Activated CD4-positive, CD25-positive, alpha-beta regulatory T cell (primary cell): ENCODE data around the gene ZNF497.

Experiments used
- DNase-seq, 4 experiments: peaks; one replicate each; lab custom pipeline; 2025; lab: John Stamatoyannopoulos, UW

Gene ZNF497

DNA sequence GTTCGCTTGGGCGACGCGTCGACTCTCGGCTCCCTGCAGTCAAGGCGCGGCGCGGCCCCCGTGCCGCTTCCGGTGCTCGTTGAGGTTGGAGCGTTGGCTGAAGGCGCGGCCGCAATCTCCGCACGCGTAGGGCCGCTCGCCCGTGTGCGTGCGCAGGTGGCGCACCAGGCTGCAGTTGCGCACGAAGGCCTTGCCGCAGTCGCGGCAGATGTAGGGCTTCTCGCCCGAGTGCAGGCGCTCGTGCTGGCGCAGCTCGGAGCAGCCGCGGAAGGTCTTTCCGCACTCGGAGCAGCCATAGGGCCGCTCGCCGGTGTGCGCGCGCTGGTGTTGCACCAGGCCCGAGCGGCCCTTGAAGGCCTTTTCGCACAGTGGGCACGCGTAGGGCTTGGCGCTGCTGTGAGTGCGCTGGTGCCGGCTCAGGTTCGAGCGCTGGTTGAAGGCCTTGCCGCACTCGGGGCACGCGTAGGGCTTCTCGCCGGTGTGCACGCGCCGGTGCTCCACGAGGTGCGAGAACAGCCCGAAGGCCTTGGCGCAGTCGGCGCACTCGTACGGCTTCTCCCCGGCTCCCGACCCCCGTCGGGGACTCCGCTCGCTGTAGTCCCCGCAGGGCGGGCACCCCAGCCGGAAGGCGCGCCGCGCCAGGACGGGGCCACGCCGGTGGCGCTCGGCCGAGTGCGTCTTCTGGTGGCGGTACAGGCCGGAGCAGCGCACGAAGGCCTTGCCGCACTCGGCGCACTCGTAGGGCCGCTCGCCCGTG is 5.3 kb upstream of the ZNF497 start:
- no peak for DNase-seq

DNA sequence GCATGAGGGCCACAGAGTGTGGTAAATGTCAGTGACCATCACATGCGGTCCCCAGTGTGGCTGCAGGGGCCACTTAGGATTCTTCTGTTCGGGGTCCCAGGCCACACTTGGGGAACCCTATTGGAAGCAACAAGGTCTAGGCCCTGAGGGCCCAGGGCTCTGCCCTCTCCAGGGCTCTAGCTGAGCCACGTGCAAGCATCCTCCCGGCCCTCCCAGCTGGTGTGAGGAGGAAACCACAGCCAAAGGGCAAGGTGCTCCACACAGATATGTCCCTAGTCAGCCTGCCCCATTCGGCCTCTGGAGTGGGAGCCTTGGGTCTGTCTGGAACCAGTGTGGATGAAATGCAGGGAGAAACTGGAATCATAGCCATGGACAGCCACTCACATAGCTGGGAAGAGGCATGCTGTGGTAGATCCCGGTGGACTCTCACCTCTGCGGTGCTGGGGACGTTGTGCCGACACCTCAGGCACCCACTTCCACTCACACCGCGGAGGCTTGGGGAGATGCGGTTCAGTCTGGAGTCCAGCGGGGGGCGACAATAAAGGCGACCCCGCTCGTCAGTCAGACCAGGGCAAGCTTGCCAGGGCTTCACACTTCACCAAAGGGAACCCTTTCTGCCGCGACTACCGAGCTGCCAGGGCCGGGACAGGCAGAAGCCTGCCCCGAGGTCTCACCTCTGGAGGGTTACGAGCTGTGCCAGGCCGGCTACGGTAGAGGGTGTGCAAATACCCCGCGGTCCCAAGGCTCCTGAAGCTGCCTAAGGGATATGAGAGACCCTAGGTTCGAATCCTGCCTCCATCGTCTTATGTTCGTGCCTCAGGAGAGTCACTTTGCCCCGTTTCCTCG is 4.3 kb upstream of the ZNF497 start:
- DNase-seq: no peak

DNA sequence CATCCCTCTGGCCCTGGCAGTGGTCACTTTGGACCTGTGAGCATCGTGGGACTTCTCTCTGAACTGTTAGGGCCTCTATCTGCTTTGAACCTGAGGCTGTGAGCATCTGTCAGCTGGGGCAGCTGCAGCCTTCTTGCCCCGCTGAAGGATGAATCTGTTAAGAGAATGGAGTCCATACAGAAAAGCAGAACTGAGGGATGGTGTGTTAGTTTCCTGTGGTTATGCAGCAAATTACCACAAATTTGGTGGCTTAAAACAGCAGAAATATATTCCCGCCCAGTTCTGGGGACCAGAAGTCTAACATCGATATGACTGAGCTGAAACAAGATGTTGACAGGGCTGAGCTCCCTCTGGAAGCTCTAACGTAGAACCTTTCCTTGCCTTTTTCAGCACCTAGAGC is 1.6 kb upstream of the ZNF497 start:
- no peak for DNase-seq

DNA sequence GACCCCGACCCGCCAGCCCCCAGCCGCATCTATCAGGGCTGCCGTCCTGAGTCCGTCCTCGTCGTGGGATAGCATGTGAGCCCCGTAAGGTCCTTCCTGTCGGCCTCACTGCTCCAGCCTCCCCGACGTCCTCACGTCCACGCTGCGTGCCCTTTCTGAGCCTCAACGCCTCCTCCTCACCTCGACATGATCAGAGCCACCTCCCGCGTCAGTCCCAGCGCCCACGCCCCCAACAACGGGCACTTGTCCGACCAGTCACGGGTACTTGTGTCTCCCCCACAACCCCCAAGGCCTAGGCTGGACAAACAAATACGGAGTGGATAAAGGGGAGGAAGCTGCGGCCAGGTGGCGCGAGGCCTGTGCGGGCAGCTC is 665 bp downstream of the ZNF497 start:
- no peak for DNase-seq

DNA sequence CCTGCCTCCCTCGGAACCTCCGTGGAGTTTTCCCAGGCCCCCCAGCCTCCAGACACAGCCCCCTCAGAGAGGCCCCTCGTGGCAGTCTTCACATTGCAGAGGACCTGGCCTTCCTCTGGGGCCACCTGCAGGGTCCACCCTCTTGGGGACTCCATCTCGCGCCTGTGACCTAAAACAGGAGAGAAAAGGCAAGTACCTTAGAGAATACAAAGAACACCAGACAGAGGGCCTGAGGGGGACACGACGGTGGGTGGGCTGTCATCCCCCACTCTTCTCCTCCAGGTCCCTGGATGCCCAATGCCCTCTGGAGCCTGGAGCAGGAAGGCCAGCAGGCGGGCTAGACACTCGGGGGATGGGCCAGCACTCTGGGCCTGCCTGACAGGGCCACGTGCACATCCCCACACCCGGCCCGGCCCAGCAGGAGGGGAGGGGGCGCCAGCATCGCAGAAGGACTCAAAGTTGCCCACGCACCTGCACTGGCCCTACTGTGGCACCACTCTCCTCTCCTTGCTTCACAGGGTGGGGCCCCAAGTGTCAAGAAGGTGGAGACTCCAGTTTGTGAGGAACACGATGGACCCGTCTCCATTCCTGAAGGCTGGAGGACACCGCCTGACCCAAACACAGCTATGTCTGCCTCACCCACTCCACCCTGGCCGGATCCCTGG is 4.9 kb downstream of the ZNF497 start:
- DNase-seq: no peak

DNA sequence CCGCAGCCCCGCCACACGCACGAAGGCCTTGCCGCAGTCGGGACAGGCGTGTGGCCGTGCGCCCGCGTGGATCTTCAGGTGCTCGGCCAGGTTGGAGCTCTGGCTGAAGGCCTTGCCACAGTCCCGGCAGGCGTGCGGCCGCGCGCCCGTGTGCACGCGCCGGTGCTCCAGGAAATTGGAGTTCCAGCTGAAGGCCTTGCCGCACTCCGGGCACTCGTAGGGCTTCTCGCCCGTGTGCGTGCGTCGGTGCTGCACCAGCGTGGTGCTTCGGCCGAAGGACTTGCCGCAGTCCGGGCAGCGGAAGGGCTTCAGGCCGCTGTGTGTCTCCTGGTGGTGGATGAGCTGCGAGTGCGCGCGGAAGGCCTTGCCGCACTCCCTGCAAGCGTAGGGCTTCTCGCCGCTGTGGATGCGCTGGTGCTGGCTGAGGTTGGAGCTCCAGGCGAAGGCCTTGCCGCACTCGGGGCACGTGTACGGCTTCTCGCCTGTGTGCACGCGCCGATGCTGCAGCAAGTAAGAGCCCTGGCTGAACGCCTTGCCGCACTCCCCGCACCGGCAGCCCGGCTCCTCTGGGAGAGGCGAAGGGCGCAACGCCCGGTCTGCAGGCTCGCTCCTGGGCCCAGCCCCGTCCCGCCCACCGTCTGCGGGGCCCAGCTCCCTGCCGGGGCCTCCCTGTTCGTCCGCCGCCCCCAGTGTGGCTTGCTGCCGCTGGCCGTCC is 5.6 kb downstream of the ZNF497 start:
- no peak for DNase-seq

DNA sequence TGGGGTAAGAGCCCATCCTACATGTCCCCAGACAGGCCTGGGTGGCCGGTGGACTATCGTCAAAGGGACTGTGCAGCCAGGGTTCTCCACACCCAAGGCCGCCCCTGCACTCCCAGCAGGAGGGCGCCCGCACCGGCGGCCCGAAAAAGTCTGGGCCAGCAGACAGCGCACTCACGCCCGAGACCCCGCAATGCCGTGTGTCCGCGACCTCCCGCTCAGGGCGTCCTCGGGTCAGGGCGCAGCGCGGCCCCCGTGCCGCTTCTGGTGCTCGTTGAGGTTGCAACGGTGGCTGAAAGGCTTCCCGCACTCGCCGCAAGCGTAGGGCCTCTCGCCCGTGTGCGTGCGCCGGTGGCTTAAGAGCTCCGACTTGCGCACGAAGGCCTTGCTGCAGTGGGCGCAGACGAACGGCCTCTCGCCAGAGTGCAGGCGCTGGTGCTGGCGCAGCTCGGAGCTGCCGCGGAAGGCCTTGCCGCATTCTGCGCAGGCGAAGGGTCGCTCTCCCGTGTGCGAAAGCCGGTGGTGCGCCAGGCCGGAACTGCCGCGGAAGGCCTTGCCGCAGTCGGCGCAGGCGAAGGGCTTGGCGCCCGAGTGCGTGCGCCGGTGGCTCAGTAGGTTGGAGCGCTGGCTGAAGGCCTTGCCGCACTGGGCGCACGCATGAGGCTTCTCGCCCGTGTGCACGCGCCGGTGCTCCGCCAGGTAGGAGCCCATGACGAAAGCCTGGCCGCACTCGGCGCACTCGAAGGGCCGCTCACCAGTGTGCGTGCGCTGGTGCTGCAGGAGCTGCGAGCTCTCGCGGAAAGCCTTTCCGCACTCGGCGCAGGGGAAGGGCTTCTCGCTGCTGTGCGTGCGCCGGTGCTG is 6.4 kb downstream of the ZNF497 start:
- DNase-seq: peak in 1 of 4 experiments; percentile 24

DNA sequence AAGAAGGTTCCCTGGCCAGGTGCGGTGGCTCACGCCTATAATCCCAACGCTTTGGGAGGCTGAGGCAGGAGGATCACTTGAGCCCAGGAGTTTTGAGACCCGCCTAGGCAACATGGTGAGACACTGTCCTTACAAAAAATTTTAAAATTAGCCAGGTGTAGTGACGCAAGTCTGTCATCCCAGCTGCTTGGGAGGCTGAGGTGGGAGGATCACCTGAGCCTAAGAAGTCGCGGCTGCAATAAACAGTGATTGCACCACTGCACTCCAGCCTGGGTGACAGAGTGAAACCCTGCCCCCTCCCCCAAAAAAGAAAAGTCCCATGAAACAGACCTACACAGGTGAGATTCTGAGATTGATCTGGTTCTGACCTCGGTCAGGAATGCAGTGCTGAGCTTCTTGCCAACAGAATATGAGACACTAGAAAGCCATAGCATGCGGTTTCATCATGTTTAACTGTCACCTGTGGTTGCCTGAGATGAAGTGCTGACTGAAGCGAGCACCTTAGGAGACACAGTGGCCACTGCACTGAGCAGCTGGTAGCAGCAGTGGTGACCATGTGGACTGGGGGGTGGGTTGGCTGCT is 7.2 kb downstream of the ZNF497 start:
- DNase-seq: no peak

DNA sequence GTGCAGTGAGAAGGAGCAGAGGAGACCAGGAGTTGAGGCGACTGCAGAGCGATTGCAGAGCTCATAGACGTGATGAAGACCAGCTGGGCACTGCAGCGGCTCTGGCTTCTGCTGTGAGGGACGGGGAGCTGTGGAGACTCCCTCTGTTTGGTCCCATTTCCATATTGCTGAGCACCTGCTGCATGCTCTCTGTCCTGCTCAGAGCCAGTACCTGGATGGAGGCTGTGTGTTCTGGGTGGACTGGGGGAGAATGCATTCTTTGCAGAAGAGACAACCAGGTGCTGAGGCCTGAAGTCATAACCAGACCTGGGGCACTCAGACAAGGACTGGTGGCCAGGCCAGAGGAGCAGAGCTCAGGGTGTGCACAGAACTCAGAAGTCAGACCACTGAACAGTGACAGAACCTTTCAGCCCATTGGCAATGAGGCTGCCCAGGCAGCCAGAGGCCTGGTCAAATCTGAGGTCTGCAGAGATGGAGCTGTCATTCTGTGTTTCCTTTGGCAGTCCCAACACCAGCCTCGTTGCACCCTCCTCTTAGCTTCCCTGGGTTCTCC is 8.0 kb downstream of the ZNF497 start:
- DNase-seq: no peak

DNA sequence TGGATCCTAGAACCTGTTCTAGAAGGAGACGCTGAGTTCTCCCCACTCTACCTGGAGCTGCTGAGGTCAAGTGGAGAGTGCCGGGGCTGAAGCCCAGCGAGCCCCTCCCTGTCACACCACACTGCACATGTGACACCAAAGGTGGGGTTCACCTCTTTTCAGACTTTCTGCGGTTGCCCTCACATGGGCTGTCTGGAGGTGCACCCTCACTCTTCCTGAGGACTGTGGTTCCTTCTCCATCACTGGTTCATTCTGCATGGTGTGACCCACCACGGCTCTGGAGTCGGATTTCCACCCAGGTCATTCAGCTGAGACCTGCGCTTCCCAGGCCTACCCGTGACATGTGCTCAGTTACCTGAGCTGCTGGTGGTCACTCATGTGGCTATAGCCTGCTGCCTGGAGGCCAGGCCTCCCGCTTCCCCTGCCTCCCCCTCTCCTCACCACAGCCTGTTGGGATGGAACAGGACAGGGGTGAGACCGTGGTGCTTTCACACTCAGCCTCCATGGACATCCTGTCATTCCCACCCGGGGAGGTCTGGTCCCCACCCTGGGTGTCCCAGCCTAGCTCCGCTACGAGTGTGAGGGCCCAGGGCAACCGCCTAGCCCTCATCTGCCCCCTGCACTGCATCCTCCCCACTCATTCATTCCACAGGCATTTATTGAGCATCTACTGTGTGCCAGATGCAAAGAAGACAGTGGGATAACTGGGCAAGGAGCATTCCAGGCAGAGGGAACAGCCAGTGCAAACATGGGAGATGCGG is 8.7 kb downstream of the ZNF497 start:
- DNase-seq: no peak

DNA sequence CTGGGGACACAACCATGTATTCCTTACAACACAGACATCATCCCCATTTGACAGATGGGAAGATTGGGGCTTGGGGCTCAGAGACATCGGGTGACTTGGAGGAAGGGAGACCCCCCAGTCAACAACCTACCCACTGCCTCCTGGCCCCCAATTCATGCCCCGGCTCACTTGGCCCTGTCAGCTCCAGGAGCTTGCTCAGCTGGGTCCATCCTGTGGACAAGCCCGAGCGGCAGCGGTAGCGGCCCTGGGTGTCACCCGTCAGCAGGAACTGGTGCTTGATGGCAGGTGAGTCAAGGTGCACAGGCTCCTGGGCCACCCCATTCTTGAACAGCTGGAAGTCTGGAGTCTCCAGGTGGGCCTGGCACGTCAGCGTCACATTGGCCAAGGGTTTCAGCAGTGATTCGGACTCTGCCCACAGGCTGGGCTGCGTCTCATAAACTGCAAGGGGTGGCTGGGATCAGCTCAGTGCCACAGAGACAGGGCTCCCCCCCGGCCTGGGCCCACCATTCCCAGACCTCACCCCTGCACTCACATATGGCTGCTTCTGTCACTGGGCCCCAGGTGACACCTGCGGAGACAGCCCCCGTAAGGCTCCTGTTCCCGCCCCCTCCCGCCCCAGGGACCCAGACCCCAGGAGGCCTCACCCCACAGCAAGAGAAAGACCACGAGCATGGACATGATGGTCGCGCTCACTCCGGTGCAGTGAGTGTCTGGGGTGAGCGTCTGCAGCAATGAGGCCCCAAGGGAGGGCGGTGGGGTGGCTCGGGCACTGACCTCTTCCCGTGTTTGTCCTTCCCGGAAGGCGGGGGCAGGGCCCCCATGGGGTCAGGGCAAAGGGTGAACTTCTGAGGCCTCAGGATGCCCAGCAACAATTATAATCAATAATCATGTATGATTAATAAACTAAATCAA is 9.5 kb downstream of the ZNF497 start, which contains the start of gene A1BG:
Gene A1BG, minus strand, starts transcription at position 733 of the 912 bp plus-strand sequence. Its CDS starts 55 bp downstream, at position 678.
- DNase-seq: no peak

DNA sequence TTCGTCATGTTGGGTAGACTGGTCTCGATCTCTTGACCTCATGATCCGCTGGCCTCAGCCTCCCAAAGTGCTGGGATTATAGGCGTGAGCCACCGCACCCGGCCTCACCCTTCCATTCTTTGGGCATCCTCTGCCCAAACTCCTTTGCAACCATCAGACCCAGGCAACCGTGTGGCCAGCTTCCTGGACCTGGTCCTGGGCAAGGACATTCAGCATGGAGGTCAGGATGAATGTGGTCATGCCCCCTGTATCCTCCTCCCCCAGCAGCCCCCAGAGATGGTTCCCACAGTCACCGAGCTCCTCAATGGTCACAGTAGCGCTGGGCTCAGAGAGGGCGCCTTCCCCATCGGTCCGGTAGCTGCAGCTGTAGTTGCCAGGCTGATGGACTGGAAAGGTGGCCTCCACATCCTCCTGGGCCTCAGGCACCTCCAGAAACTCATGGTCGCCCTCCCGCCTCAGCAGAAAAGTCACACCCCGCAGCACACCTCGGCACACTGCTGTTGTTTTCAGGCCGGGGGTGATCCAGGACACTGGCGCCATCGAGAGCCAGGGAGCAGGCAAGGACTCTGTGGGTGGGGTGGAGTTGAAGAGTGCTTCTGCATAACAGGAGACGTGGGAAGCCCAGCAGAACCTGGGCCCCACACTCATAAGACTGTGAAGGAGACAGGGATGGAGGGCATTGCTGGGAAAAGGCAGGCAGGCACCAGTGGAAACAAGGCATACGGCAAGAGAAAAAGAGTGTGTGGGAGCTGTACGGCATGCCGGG is 10.4 kb downstream of the ZNF497 start:
- DNase-seq: no peak

DNA sequence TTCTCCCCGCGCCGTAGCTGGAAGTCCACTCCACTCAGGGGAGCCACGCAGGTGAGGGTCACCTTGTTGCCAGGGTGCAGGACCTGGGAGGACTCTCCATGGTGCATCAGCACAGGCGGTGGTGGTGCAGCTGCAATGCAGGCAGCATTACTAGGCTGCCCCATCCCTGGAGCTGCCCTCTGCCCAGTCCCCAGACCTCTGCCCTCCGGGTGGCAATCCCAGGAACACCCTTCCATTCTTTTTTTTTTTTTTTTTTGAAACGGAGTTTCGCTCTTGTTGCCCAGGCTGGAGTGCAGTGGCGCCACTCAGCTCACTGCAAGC is 11.0 kb downstream of the ZNF497 start:
- DNase-seq: no peak

DNA sequence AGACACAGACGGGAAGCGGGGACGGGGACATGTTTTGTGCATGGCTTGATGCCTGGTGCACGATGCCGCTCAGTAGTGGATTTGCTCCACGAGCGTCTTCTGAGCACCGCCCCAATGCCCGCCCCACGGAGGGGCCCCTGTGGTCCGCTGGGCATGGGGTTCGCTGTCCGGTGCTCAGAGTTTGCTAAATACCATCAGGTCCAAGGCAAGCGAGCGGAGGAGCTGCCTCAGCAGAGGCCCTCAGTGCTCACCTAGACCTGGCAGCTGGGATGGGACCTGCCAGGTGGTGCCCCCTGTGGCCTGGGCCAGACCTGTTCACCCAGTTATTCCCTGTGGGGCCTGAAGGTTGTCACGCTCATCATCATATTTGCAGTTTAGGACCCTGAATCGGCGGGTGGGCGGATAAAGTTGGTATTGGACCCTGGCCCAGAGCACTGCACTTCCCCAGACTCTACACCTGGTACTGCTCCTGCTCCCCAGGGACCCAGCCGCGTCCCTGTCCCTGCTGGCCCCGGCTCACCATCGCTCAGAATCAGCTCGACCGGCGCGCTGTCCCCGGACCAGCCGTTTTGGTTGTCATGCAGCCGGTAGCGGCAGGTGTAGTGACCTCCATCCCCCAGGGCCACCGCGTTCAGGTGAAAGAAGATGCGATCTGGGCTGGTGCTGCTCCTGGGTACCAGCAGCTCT is 11.5 kb downstream of the ZNF497 start:
- DNase-seq: no peak

DNA sequence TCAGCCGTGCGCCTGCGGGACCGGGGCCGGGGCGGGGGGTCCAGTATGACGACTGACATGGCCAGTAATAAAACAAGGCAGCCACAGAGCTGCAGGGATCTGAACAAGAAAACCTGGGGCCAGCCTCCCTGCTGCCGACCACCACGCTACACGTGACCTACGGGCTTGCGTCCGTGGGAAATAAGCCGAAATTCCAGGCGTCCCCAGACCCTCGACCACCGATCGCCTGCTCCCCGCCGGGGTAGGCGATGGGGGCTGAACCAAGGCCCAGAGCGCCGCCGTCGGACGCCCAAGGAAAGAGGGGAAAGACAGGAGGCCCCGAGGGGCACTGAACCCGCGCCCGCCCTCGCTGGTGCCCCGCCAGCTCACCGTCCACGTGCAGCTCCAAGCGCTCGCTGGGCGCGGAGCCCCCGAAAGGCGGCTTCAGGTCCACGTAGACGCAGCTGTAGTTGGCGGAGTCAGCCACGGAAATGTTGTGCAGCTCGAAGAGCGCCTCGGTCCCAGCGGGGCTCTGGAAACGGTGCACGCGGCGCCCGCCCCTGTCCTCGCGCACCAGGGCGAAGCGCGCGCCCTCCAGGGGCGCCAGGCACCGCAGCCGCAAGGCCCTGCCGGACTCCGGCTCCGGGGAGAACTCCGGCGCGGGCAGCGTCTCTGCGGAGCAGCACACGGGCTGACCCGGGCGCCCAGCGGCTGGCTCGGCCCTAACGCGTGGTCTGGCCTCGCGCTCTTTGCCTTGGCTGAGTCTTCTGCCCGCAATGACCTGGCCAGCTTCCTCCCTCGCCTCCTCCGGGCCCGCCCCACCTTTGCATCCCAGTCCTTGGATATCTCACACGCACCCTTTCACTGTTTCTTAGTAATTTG is 12.3 kb downstream of the ZNF497 start:
- DNase-seq: no peak

DNA sequence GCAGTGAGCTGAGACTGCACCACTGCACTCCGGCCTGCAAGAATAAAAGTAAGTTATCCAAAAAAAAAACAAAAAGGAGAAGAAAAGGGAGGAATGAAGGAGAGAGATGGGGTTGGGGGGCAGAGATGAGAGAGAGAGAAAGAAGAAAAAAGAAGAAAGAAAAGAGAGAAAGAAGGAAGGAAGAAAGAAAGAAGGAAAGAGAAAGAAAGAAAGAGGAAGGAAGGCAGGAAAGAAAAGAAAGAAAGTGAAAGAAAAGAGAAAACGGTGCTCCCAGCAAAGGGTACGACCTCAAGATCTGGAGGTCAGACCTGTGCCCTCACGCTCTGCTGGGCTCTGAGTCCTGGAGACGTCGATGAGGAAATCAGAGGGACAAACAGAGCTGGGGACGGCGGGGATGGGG is 13.0 kb downstream of the ZNF497 start:
- DNase-seq: no peak
